ENCODE results near the gene NODAL.

NODAL gene

GRCh38 chr10:70462349-70462984 lies 21.0 kb upstream of the NODAL start:
- no peak for DNase-seq (ENCODE audit: low read depth in 2 of 2)

- peak in 1 of 2 donors; percentile 24 for DNase-seq (ENCODE audit: low read depth in 2 of 2)
Measured at GRCh38 chr10:70461397-70462348, 20.2 kb upstream of the NODAL start.

- DNase-seq (ENCODE audit: low read depth in 2 of 2), result no peak
Measured at GRCh38 chr10:70459774-70460490, 18.5 kb upstream of the NODAL start.

- no peak for DNase-seq (ENCODE audit: low read depth in 2 of 2)
Measured at GRCh38 chr10:70459061-70459773, 17.7 kb upstream of the NODAL start.

- peak; percentile 46 to 54 for DNase-seq (ENCODE audit: low read depth in 2 of 2)
Measured at GRCh38 chr10:70458329-70459060, 17.0 kb upstream of the NODAL start.

- no peak for DNase-seq (ENCODE audit: low read depth in 2 of 2)
Measured at GRCh38 chr10:70457759-70458305, 16.4 kb upstream of the NODAL start.

GRCh38 chr10:70456164-70456563 lies 14.7 kb upstream of the NODAL start:
- no peak for DNase-seq (ENCODE audit: low read depth in 2 of 2)

- no peak for DNase-seq (ENCODE audit: low read depth in 2 of 2)
Measured at GRCh38 chr10:70455213-70455630, 13.7 kb upstream of the NODAL start.

- no peak for DNase-seq (ENCODE audit: low read depth in 2 of 2)
Measured at GRCh38 chr10:70448236-70448635, 6.8 kb upstream of the NODAL start.

- DNase-seq (ENCODE audit: low read depth in 2 of 2), result no peak
Measured at GRCh38 chr10:70445718-70446657, 4.5 kb upstream of the NODAL start.

- DNase-seq (ENCODE audit: low read depth in 2 of 2), result no peak
Measured at GRCh38 chr10:70444744-70445143, 3.3 kb upstream of the NODAL start.

- DNase-seq (ENCODE audit: low read depth in 2 of 2), result no peak
Measured at GRCh38 chr10:70442332-70442988, 979 bp upstream of the NODAL start.

GRCh38 chr10:70441895-70442309 lies 421 bp upstream of the NODAL start:
- DNase-seq (ENCODE audit: low read depth in 2 of 2), result no peak

GRCh38 chr10:70440296-70441160 lies 953 bp downstream of the NODAL start:
- DNase-seq (ENCODE audit: low read depth in 2 of 2), result no peak

- DNase-seq (ENCODE audit: low read depth in 2 of 2), result no peak
Measured at GRCh38 chr10:70437721-70438120, 3.8 kb downstream of the NODAL start.

- no peak for DNase-seq (ENCODE audit: low read depth in 2 of 2)
Measured at GRCh38 chr10:70435241-70436085, 6.0 kb downstream of the NODAL start.
